Stomach (tissue), 4 donors: Measurements from ENCODE around the gene SPSB4.

Experiments
- EP300 ChIP-seq: sonication (generic); formaldehyde crosslinking; IDR thresholded peaks from one replicate; pipeline ENCODE4 v1.6.1; 2017; ENCODE audit warnings: antibody characterized with exemption
- POLR2A ChIP-seq, 4 donors: fragments of 450-650 bp; IDR thresholded peaks; one replicate each; pipeline ENCODE4 v1.6.1; 2016; ENCODE audit warnings: antibody characterized with exemption in 4 of 4, control low read depth in 2 of 4, mild to moderate bottlenecking in 1 of 4, moderate library complexity in 1 of 4
- POLR2AphosphoS5 ChIP-seq, 3 donors: sonication (generic); formaldehyde crosslinking; IDR thresholded peaks; one replicate each; pipeline ENCODE4 v1.6.1; 2016; ENCODE audit warnings: antibody characterized with exemption in 3 of 3
- TF ChIP-seq, protein P1 (sequence below), 7 experiments: fragments of 450-650 bp in 4 of 7; fragments of 200-600 bp in 3 of 7; sonication (generic) in 3 of 7; IDR thresholded peaks; one replicate each; pipeline ENCODE4 v1.5.1; 2016 to 2019; ENCODE audit warnings: antibody characterized with exemption in 7 of 7, control low read depth in 2 of 7, mild to moderate bottlenecking in 1 of 7

- TF ChIP-seq POLR2A (IDR thresholded peaks at IDR 0.05): no peak
- TF ChIP-seq, protein P1, sequence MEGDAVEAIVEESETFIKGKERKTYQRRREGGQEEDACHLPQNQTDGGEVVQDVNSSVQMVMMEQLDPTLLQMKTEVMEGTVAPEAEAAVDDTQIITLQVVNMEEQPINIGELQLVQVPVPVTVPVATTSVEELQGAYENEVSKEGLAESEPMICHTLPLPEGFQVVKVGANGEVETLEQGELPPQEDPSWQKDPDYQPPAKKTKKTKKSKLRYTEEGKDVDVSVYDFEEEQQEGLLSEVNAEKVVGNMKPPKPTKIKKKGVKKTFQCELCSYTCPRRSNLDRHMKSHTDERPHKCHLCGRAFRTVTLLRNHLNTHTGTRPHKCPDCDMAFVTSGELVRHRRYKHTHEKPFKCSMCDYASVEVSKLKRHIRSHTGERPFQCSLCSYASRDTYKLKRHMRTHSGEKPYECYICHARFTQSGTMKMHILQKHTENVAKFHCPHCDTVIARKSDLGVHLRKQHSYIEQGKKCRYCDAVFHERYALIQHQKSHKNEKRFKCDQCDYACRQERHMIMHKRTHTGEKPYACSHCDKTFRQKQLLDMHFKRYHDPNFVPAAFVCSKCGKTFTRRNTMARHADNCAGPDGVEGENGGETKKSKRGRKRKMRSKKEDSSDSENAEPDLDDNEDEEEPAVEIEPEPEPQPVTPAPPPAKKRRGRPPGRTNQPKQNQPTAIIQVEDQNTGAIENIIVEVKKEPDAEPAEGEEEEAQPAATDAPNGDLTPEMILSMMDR (IDR thresholded peaks at IDR 0.05): no peak
- no peak for TF ChIP-seq POLR2AphosphoS5 (IDR thresholded peaks at IDR 0.05)
- TF ChIP-seq EP300: no peak
Observed at GRCh38 chr3:141093971-141094684, 43.0 kb downstream of the SPSB4 start.
